PC-3 (cell line): Measurements from ENCODE around the gene NEK1. TPM values are rescaled to one million over a fixed set of nuclear protein-coding genes. Genes with fewer than 3 reads are reported as not detected.

Experiments
- ATAC-seq: fragments of 200-7000 bp; cut with Tn5 transposase; 2 replicates; pipeline ENCODE4 v1.9.1; 2020; ENCODE audit warnings: mild to moderate bottlenecking, moderate library complexity
- BruUV-seq: library from RNA; stranded (reverse); fragments of 400-500 nt; replicated peaks from 2 replicates; lab custom pipeline; 2021; lab: Mats Ljungman, UMichigan
- CTCF ChIA-PET: fragments of 300-600 bp; sonication (Branson Sonifier 250); formaldehyde crosslinking; loops from one replicate; lab custom pipeline; 2022; ENCODE audit warnings: antibody characterized with exemption; lab: Charles Lee
- POLR2A ChIA-PET: fragments of 300-600 bp; sonication (Branson Sonifier 250); formaldehyde crosslinking; loops from one replicate; lab custom pipeline; 2022; ENCODE audit warnings: antibody characterized with exemption; ENCODE audit not compliant: unreplicated experiment; lab: Charles Lee
- DNase-seq: peaks from one replicate; pipeline ENCODE4 v3.0.0-alpha.2; 2015
- H2AFZ ChIP-seq: fragments of 300-600 bp; sonication (generic); 2 replicates; pipeline ENCODE4 v1.6.0; 2016; ENCODE audit warnings: antibody characterized with exemption, low read length
- H3F3A ChIP-seq: fragments of 300-600 bp; sonication (generic); one replicate; pipeline ENCODE4 v1.6.0; 2017; ENCODE audit warnings: antibody characterized with exemption, low read length, control low read depth, mild to moderate bottlenecking; ENCODE audit not compliant: unreplicated experiment
- H3K27ac ChIP-seq: fragments of 300-600 bp; sonication (generic); 2 replicates; pipeline ENCODE4 v1.5.1; 2016; ENCODE audit warnings: mild to moderate bottlenecking, low read length
- H3K27me3 ChIP-seq: fragments of 300-600 bp; sonication (generic); 2 replicates; pipeline ENCODE4 v1.6.1; 2016; ENCODE audit warnings: low read length, mixed read lengths
- H3K36me3 ChIP-seq: fragments of 300-600 bp; sonication (generic); 2 replicates; pipeline ENCODE4 v1.6.1; 2016; ENCODE audit warnings: low read depth, mixed run types, low read length, mixed read lengths
- H3K4me1 ChIP-seq: fragments of 300-600 bp; sonication (generic); 2 replicates; pipeline ENCODE4 v1.5.1; 2016; ENCODE audit warnings: low read length; ENCODE audit not compliant: insufficient read depth
- H3K4me2 ChIP-seq: fragments of 300-600 bp; sonication (generic); 2 replicates; pipeline ENCODE4 v1.6.0; 2016; ENCODE audit warnings: low read length
- H3K4me3 ChIP-seq: fragments of 300-600 bp; sonication (generic); 2 replicates; pipeline ENCODE4 v1.5.1; 2016; ENCODE audit warnings: mild to moderate bottlenecking, low read length, mixed read lengths
- H3K79me2 ChIP-seq: fragments of 300-600 bp; sonication (generic); 2 replicates; pipeline ENCODE4 v1.6.1; 2017; ENCODE audit warnings: low read length, mixed read lengths
- H3K9ac ChIP-seq: fragments of 300-600 bp; sonication (generic); 2 replicates; pipeline ENCODE4 v1.6.0; 2016; ENCODE audit warnings: mild to moderate bottlenecking, low read length
- H3K9me2 ChIP-seq: fragments of 300-600 bp; sonication (generic); replicated peaks from 2 replicates; pipeline ENCODE4 v1.6.1; 2016; ENCODE audit warnings: mixed run types, low read length, mixed read lengths
- H3K9me3 ChIP-seq: fragments of 300-600 bp; sonication (generic); 2 replicates; pipeline ENCODE4 v1.6.1; 2016; ENCODE audit warnings: low read length, mixed read lengths
- H4K20me1 ChIP-seq: fragments of 300-600 bp; sonication (generic); 2 replicates; pipeline ENCODE4 v1.6.1; 2016; ENCODE audit warnings: low read length, mixed read lengths
- CTCF ChIP-seq: fragments of 300-600 bp; sonication (generic); conservative IDR thresholded peaks from 2 replicates; pipeline ENCODE4 v1.5.1; 2017; ENCODE audit warnings: antibody characterized with exemption, low read depth, mild to moderate bottlenecking, low read length
- EZH2 ChIP-seq: fragments of 300-600 bp; sonication (generic); IDR thresholded peaks from one replicate; pipeline ENCODE4 v1.6.1; 2017; ENCODE audit warnings: antibody characterized with exemption, mild to moderate bottlenecking, low read length; ENCODE audit not compliant: unreplicated experiment
- EZH2phosphoT487 ChIP-seq: fragments of 300-600 bp; sonication (generic); IDR thresholded peaks from 2 replicates; pipeline ENCODE4 v1.6.1; 2018; ENCODE audit warnings: mild to moderate bottlenecking, antibody characterized with exemption, low read length, borderline replicate concordance
- intact Hi-C: fragments of 100-400 bp; cut with micrococcal nuclease; formaldehyde crosslinking; loops from 2 replicates; pipeline ENCODE4 v1.9.0; 2023
- total RNA-seq: library from RNA; depleted of rRNA; stranded (reverse); fragments of >200 nt; gene quantifications from 2 replicates; pipeline ENCODE4 v1.2.3, GENCODE V29; 2014

NEK1 gene
- total RNA-seq, 1 experiment from 2014 or later: 4.3 TPM

DNA sequence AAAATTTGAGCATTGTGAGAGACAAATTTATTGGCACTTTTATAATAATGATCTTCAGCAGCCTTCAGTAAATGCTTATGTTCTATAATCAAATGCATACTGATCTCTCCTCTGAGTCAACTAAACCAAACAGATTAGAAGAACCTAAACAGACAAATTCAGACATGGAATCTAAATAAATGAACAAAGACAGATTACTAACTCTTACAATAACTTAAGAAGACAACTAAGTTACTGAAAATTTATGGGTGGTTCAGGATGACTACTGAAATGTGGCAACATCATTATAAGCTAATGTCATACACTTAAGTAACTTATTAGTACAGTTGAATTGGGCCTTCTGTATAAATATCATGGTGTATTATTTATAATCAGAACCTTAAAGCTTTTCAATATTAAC is 127.3 kb downstream of the NEK1 start:
- no TSS peak for BruUV-seq
- Histone ChIP-seq H3K27ac (no peak overlapping the region), H3K9me2 (no peaks in the 10 kb centered on the region), H3K36me3 (no peaks in the 10 kb centered on the region), H3K27me3 (no peaks in the 10 kb centered on the region), H3K9me3 (no peaks in the 10 kb centered on the region), H3K79me2 (no peaks in the 10 kb centered on the region), H3F3A (no peaks in the 10 kb centered on the region), H4K20me1 (no peaks in the 10 kb centered on the region), H3K4me3 (no peak overlapping the region), H3K4me2 (no peak overlapping the region), H3K9ac (no peak overlapping the region), H2AFZ (no peak overlapping the region), H3K4me1 (peaks cover 18% of the 10 kb centered on the region)
- DNase-seq: peak; percentile 23
- POLR2A ChIA-PET: no interaction called here
- CTCF ChIA-PET: interaction anchor here (1.0 to 1.2 kb wide), 2 partner anchors 229 to 282 kb away, joined by 3 to 5 read pairs; no protein-coding TSS in a partner anchor
- ATAC-seq: no peak
- intact Hi-C loops: loop anchor here (10.0 kb wide), 1 partner anchor 370 kb away; no protein-coding TSS in a partner anchor
- TF ChIP-seq CTCF (no peak), EZH2phosphoT487 (no peak), EZH2 (no peak)

DNA sequence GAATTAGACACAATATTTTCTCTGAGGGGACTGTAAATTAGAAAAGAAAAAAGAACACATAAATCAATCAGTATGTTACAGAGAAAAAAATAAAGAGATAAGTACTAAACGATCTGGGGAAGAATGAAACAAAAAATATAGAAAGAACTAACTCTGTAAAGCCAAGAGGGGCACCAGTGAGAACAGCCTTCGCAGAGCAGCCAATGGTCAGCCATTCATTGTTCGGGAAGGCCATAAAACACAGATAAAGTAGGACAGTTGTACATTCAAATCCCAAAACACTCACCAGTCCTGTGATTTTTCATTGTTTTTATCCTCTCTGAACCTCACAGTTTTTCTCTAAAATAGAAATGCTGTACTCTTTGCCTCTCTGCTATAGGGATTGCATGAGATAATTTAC is 127.9 kb downstream of the NEK1 start:
- H3K36me3 ChIP-seq: no peaks in the 10 kb centered on the region
- H3K79me2 ChIP-seq: no peaks in the 10 kb centered on the region
- peaks cover 18% of the 10 kb centered on the region for H3K4me1 ChIP-seq
- no peak for TF ChIP-seq EZH2
- TF ChIP-seq CTCF: peak; percentile 17; the same call in 1 of the 2 replicates
- TF ChIP-seq EZH2phosphoT487: no peak
- ChIA-PET CTCF (no interaction called here), POLR2A (no interaction called here)
- H3K27me3 ChIP-seq: no peaks in the 10 kb centered on the region
- H3K4me2 ChIP-seq: no peak overlapping the region
- intact Hi-C loops: loop anchor here (10.0 kb wide), 1 partner anchor 370 kb away; no protein-coding TSS in a partner anchor
- BruUV-seq: no TSS peak
- H3K9me2 ChIP-seq: no peaks in the 10 kb centered on the region
- H2AFZ ChIP-seq: no peak overlapping the region
- no peaks in the 10 kb centered on the region for H4K20me1 ChIP-seq
- no peak overlapping the region for H3K4me3 ChIP-seq
- DNase-seq: no peak
- H3K9me3 ChIP-seq: no peaks in the 10 kb centered on the region
- 0 out of 2 replicates have a peak, but pooled peaks have one; percentile 20 for ATAC-seq
- H3K27ac ChIP-seq: no peak overlapping the region
- H3F3A ChIP-seq: no peaks in the 10 kb centered on the region
- H3K9ac ChIP-seq: no peak overlapping the region

DNA sequence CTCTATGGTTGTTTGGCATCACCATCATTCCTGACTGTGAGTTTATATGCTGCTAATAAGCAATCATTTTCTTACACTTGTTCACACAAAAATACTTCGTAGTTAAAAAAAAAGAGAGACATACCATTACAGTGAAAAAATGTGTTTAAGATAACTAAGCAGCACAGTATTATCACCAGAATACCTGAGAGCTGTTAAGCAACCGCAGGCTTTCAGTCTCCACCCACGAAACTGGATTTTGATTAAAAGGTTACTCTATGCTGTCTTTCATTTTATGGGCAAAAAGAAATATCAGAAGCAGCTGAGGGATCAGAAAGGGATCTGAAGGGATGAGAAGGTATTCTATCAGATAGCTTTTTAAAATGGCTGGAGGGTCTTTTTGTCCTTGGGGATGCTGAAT is 148.3 kb downstream of the NEK1 start:
- no TSS peak for BruUV-seq
- CTCF ChIA-PET: no interaction called here
- TF ChIP-seq EZH2 (no peak), EZH2phosphoT487 (no peak), CTCF (no peak)

More for the DNA sequence above, 148.3 kb downstream of the NEK1 start:
- POLR2A ChIA-PET: no interaction called here
- H3K9me2 ChIP-seq: no peaks in the 10 kb centered on the region
- H3K4me1 ChIP-seq: no peaks in the 10 kb centered on the region
- no peaks in the 10 kb centered on the region for H3K9me3 ChIP-seq
- no peaks in the 10 kb centered on the region for H4K20me1 ChIP-seq
- DNase-seq (no peak), ATAC-seq (no peak)
- H3K27me3 ChIP-seq: no peaks in the 10 kb centered on the region
- H3K4me2 ChIP-seq: no peak overlapping the region
- H3K4me3 ChIP-seq: no peak overlapping the region
- H3K9ac ChIP-seq: no peak overlapping the region
- H3K79me2 ChIP-seq: no peaks in the 10 kb centered on the region
- no peaks in the 10 kb centered on the region; the same call in 1 of the 2 replicates for H3K36me3 ChIP-seq
- no peak overlapping the region for H3K27ac ChIP-seq
- intact Hi-C loops: no loop called here
- H2AFZ ChIP-seq: no peak overlapping the region
- no peaks in the 10 kb centered on the region for H3F3A ChIP-seq
